ENCODE data around the gene MDH1.
"Not testable (repeated sequence)": the region's sequence is repeated elsewhere in the genome, so short reads cannot be mapped to it uniquely, and the experiment has no call there.

The MDH1 gene

GRCh38 chr2:63588385-63589147, at the start of gene MDH1, which contains the start of gene WDPCP:
Gene MDH1, plus strand, starts transcription at chr2:63588963. Its CDS starts 81 bp downstream, at chr2:63589044.
Gene WDPCP, minus strand, starts transcription at chr2:63588477. Its CDS starts 206 bp downstream, at chr2:63588271.
- DNase-seq (ENCODE audit: low spot score) = peak; percentile 75
- TF ChIP-seq CTCF (IDR thresholded peaks at IDR 0.05; ENCODE audit: extremely low read depth, missing control alignments) = no peak

GRCh38 chr2:63539416-63540162, 49.2 kb upstream of the MDH1 start:
- no peak for DNase-seq (ENCODE audit: low spot score)
- no peak for TF ChIP-seq CTCF (IDR thresholded peaks at IDR 0.05; ENCODE audit: extremely low read depth, missing control alignments)

GRCh38 chr2:63544017-63544627, 44.6 kb upstream of the MDH1 start:
- peak; percentile 36 for DNase-seq (ENCODE audit: low spot score)
- peak; percentile 22 for TF ChIP-seq CTCF (IDR thresholded peaks at IDR 0.05; ENCODE audit: extremely low read depth, missing control alignments)

- TF ChIP-seq CTCF (IDR thresholded peaks at IDR 0.05; ENCODE audit: extremely low read depth, missing control alignments) = no peak
- no peak for DNase-seq (ENCODE audit: low spot score)
These were observed 43.7 kb upstream of the MDH1 start for GRCh38 chr2:63545023-63545422.

- TF ChIP-seq CTCF (IDR thresholded peaks at IDR 0.05; ENCODE audit: extremely low read depth, missing control alignments) = no peak
- DNase-seq (ENCODE audit: low spot score) = no peak
These were observed 35.7 kb upstream of the MDH1 start for GRCh38 chr2:63553049-63553448.

GRCh38 chr2:63555299-63555698, 33.5 kb upstream of the MDH1 start:
- TF ChIP-seq CTCF (IDR thresholded peaks at IDR 0.05; ENCODE audit: extremely low read depth, missing control alignments) = no peak
- no peak for DNase-seq (ENCODE audit: low spot score)

GRCh38 chr2:63555931-63556330, 32.8 kb upstream of the MDH1 start:
- TF ChIP-seq CTCF (IDR thresholded peaks at IDR 0.05; ENCODE audit: extremely low read depth, missing control alignments) = no peak
- no peak for DNase-seq (ENCODE audit: low spot score)

- DNase-seq (ENCODE audit: low spot score) = not testable (repeated sequence)
These were observed 30.9 kb upstream of the MDH1 start for GRCh38 chr2:63557819-63558218.

GRCh38 chr2:63558922-63559321, 29.8 kb upstream of the MDH1 start:
- not testable (repeated sequence) for DNase-seq (ENCODE audit: low spot score)
